Transverse colon (tissue), 4 donors: Measurements from ENCODE around the gene ZNF566. TPM values are rescaled to one million over a fixed set of nuclear protein-coding genes. Genes with fewer than 3 reads are reported as not detected.
A peak's percentile ranks its signal among the peaks of the same experiment; 100 is the strongest.
"Not testable (repeated sequence)": the region's sequence is repeated elsewhere in the genome, so short reads cannot be mapped to it uniquely, and the experiment has no call there.

ENCODE experiments used
- DNase-seq: peaks from one replicate; pipeline ENCODE4 v3.0.0-alpha.2; 2019
- H3K27ac ChIP-seq, 4 donors: fragments of 200-600 bp; sonication (generic); 2 replicates each; pipeline ENCODE4 v1.5.1; 2016 to 2018; ENCODE audit warnings: inconsistent platforms in 4 of 4
- H3K27me3 ChIP-seq: fragments of 200-600 bp; sonication (generic); 2 replicates; pipeline ENCODE4 v1.5.1; 2017; ENCODE audit warnings: inconsistent platforms
- H3K36me3 ChIP-seq, 4 donors: fragments of 200-600 bp; sonication (generic); 2 replicates each; pipeline ENCODE4 v1.5.1; 2017 to 2019; ENCODE audit warnings: inconsistent platforms in 4 of 4
- H3K4me1 ChIP-seq, 4 donors: fragments of 200-600 bp; sonication (generic); 2 replicates each; pipeline ENCODE4 v1.5.1; 2017 to 2020; ENCODE audit warnings: inconsistent platforms in 4 of 4
- H3K4me3 ChIP-seq, 4 donors: fragments of 200-600 bp; sonication (generic); 1 replicate in 1 of 4; 2 replicates in 3 of 4; pipeline versions ENCODE4 v1.5.1 to v1.6.1; 2017 to 2019; ENCODE audit warnings: inconsistent platforms in 4 of 4
- H3K9me3 ChIP-seq, 2 donors: fragments of 200-600 bp; sonication (generic); 2 replicates each; pipeline ENCODE4 v1.5.1; 2017 to 2019; ENCODE audit warnings: inconsistent platforms in 2 of 2
- EP300 ChIP-seq: sonication (generic); formaldehyde crosslinking; IDR thresholded peaks from one replicate; pipeline ENCODE4 v1.6.1; 2017; ENCODE audit warnings: antibody characterized with exemption, low read depth
- POLR2A ChIP-seq: fragments of 450-650 bp; IDR thresholded peaks from one replicate; pipeline ENCODE4 v1.6.1; 2016; ENCODE audit warnings: antibody characterized with exemption, mild to moderate bottlenecking, moderate library complexity
- POLR2AphosphoS5 ChIP-seq, 3 donors: sonication (generic); formaldehyde crosslinking; IDR thresholded peaks; one replicate each; pipeline ENCODE4 v1.6.1; 2016; ENCODE audit warnings: antibody characterized with exemption in 3 of 3
- WGBS, 2 donors: methylation state at CpG; one replicate each; pipeline ENCODE4 v1.1.5; 2018; ENCODE audit warnings: low coverage in 1 of 2; 5-methylcytosine and 5-hydroxymethylcytosine counted together
- in situ Hi-C, 4 donors: fragments of 200-750 bp; cut with MboI; loops; one replicate each; pipeline versions ENCODE4 v1.15.0 to v1.15.1; 2017; ENCODE audit warnings: low sequenced_read_pairs in 3 of 4, low pct_ligation_motif_present in 1 of 4, low pct_unique_long_range_greater_than_20kb in 1 of 4
- intact Hi-C: fragments of 100-400 bp; cut with DNase I; formaldehyde crosslinking; loops from one replicate; pipeline ENCODE4 v1.15.1; 2023; ENCODE audit warnings: low total_unique reads
- total RNA-seq, 4 donors: library from RNA; depleted of rRNA; stranded (reverse); fragments of >200 nt; gene quantifications; one replicate each; pipeline ENCODE4 v1.1.0, GENCODE V29; 2016
- TF ChIP-seq, protein P1 (sequence below), 5 experiments: fragments of 200-600 bp in 3 of 5; fragments of 450-650 bp in 2 of 5; sonication (generic) in 3 of 5; IDR thresholded peaks; 1 replicate in 2 of 5; 2 replicates in 3 of 5; pipeline ENCODE4 v1.5.1; 2016 to 2017; ENCODE audit warnings: antibody characterized with exemption in 5 of 5, inconsistent platforms in 3 of 5, mild to moderate bottlenecking in 2 of 5, moderate library complexity in 1 of 5

The ZNF566 gene
- total RNA-seq, 4 donors from 2014 or later: 1.9 to 15.1 (median 10.0) TPM

DNA sequence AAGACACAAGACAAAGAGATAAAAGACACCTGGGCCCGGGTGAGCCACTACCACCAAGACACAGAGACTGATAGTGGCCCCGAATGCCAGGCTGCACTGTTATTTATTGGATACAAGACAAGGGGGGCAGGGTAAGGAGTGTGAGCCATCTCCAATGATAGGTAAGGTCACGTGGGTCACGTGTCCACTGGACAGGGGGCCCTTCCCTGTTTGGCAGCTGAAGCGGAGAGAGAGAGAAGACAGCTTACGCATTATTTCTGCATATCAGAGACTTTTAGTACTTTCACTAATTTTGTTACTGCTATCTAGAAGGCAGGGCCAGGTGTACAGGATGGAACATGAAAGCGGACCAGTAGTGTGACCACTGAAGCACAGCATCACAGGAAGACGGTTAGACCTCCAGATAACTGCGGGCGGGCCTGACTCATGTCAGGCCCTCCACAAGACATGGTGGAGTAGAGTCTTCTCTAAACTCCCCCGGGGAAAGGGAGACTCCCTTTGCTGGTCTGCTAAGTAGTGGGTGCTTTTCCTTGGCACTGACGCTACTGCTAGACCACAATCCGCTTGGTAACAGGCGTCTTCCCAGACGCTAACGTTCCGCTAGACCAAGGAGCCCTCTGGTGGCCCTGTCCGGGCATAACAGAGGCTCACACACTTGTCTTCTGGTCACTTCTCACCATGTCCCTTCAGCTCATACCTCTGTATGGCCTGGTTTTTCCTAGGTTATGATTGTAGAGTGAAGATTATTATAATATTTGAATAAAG, 3.5 kb upstream of the ZNF566 start:
- H3K27me3 ChIP-seq, H3K36me3 ChIP-seq, H3K9me3 ChIP-seq, intact Hi-C loops, H3K27ac ChIP-seq, H3K4me3 ChIP-seq: not testable (repeated sequence)
- in situ Hi-C loops: loop anchor here in 1 of 4 donors (25.0 kb wide), 1 partner anchor 281 kb away; the partner anchor contains the start of genes ZNF146 and ZNF565
- TF ChIP-seq, protein P1, sequence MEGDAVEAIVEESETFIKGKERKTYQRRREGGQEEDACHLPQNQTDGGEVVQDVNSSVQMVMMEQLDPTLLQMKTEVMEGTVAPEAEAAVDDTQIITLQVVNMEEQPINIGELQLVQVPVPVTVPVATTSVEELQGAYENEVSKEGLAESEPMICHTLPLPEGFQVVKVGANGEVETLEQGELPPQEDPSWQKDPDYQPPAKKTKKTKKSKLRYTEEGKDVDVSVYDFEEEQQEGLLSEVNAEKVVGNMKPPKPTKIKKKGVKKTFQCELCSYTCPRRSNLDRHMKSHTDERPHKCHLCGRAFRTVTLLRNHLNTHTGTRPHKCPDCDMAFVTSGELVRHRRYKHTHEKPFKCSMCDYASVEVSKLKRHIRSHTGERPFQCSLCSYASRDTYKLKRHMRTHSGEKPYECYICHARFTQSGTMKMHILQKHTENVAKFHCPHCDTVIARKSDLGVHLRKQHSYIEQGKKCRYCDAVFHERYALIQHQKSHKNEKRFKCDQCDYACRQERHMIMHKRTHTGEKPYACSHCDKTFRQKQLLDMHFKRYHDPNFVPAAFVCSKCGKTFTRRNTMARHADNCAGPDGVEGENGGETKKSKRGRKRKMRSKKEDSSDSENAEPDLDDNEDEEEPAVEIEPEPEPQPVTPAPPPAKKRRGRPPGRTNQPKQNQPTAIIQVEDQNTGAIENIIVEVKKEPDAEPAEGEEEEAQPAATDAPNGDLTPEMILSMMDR (IDR thresholded peaks at IDR 0.05): peak in 4 of 5 experiments; percentile 25 to 38 (median 38)
- WGBS, 2 donors: 68 to 70% methylated on average over 11 to 18 of the region's 18 CpGs
- peaks cover 7 to 12% (median 12%) of the 10 kb centered on the region in 4 donors for H3K4me1 ChIP-seq
- DNase-seq: peak; percentile 42

DNA sequence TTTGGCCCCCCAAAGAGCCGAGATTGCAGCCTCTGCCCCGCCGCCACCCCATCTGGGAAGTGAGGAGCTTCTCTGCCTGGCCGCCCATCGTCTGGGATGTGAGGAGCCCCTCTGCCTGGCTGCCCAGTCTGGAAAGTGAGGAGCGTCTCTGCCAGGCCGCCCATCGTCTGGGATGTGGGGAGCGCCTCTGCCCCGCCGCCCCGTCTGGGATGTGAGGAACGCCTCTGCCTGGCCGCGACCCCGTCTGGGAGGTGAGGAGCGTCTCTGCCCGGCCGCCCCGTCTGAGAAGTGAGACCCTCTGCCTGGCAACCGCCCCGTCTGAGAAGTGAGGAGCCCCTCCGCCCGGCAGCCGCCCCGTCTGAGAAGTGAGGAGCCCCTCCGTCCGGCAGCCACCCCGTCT, 1.5 kb upstream of the ZNF566 start:
- H3K9me3 ChIP-seq, H3K27ac ChIP-seq, DNase-seq, intact Hi-C loops, H3K4me3 ChIP-seq, H3K36me3 ChIP-seq, H3K27me3 ChIP-seq: not testable (repeated sequence)
- H3K4me1 ChIP-seq: peaks cover 7 to 17% (median 12%) of the 10 kb centered on the region in 4 donors
- in situ Hi-C loops: loop anchor here in 1 of 4 donors (25.0 kb wide), 1 partner anchor 279 kb away; the partner anchor contains the start of genes ZNF146 and ZNF565
- 93% methylated on average over 23 of the region's 29 CpGs; no CpG with 5 or more reads in 1 of the 2 donors for WGBS, 2 donors

DNA sequence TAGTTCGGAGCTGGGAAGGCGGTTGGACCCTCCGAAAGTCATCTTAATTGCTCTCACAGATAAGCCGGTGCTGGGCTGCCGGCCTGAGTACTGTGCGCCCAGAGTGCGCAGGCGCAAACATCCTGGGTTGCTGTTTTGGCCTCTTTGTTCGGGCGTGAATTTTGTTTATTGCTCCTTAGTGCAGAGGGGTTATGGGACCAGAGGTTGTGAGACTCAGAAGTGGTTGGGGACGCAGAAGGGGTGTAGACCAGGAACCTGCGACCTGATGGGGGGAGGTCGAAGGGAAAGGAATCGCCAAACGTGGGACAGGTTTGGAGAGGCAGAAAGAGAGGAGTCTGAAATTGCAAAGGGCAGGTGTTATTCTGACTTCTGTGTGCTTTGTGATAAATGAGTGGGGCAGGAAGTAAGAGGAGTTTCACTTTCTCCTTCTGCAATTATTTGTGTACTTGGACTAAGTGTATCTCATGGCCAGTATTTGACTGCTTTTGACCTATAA, 607 bp upstream of the ZNF566 start:
- no peaks in the 10 kb centered on the region for H3K9me3 ChIP-seq
- intact Hi-C loops: no loop called here
- peak; percentile 83 for DNase-seq
- WGBS, 2 donors: 2 to 20% methylated on average over 2 to 15 of the region's 15 CpGs
- H3K4me3 ChIP-seq: peak overlapping the region; percentile 67 to 77 (median 74)
- TF ChIP-seq EP300: no peak
- TF ChIP-seq POLR2A: no peak
- no peak for TF ChIP-seq POLR2AphosphoS5 (IDR thresholded peaks at IDR 0.05)
- TF ChIP-seq, protein P1 (IDR thresholded peaks at IDR 0.05): no peak
- H3K27ac ChIP-seq: peak overlapping the region; percentile 95 to 96 (median 95)
- peaks cover 7 to 17% (median 12%) of the 10 kb centered on the region in 4 donors for H3K4me1 ChIP-seq
- H3K27me3 ChIP-seq: no peaks in the 10 kb centered on the region
- in situ Hi-C loops: loop anchor here in 1 of 4 donors (25.0 kb wide), 1 partner anchor 278 kb away; the partner anchor contains the start of genes ZNF146 and ZNF565
- H3K36me3 ChIP-seq: no peaks in the 10 kb centered on the region

DNA sequence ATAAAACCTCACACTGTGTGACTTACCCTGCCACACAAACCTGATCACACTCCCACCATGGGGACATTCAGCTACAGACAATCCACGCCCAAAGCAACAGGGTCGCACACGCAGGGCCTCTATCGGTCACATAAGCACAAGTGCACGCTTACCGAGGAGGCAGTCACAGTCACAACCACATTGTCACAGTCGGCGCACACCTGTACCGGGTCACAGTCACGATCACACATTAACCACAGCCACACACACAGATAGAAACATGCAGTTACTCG, 579 bp downstream of the ZNF566 start:
- Histone ChIP-seq H3K36me3 (no peaks in the 10 kb centered on the region), H3K27me3 (no peaks in the 10 kb centered on the region), H3K9me3 (peaks cover 0 to 4% of the 10 kb centered on the region in 2 donors), H3K4me3 (peak overlapping the region; percentile 67 to 77 (median 74)), H3K27ac (peak overlapping the region; percentile 95 to 96 (median 95)), H3K4me1 (peaks cover 7 to 17% (median 12%) of the 10 kb centered on the region in 4 donors)
- in situ Hi-C loops: loop anchor here in 1 of 4 donors (25.0 kb wide), 1 partner anchor 276 kb away; the partner anchor contains the start of genes ZNF146 and ZNF565
- intact Hi-C loops: no loop called here
- 1% methylated on average over 11 of the region's 11 CpGs; no CpG with 5 or more reads in 1 of the 2 donors for WGBS, 2 donors
- TF ChIP-seq POLR2AphosphoS5 (IDR thresholded peaks at IDR 0.05): no peak
- DNase-seq: no peak

DNA sequence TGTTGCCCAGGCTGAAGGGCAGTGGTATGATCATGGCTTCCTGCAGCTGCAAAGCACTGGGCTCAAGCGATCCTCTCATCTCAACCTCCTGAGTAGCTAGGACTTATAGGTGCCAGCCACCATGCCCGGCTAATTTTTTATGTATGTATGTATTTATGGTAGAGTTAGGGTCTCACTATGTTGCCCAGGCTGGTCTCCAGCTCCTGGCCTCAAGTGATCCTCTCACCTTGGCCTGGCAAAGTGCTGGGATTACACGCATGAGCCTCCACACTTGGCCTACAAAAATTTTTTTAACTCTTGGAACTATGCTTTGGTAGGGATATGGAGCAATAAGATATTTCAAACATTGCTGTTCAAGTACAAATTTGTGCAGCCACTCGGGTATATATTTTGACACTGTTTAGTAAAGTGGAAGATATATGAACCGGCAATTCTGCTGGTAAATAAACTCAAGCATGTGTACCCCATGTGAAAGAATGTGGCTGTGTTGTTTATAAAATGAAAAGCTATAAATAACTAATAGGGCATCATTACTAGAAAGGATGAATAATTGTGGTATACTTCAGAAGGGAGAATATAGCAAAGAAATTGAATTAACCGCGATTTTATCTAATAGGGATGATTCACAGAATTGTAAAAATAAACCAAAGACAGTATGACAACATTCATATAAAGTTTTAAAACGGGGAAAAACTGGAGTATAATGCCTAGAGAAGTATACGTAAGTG, 1.1 kb downstream of the ZNF566 start:
- no peaks in the 10 kb centered on the region for H3K36me3 ChIP-seq
- peaks cover 0 to 8% of the 10 kb centered on the region in 2 donors for H3K9me3 ChIP-seq
- TF ChIP-seq, protein P1 (IDR thresholded peaks at IDR 0.05): no peak
- TF ChIP-seq POLR2AphosphoS5 (IDR thresholded peaks at IDR 0.05) (no peak), POLR2A (no peak), EP300 (no peak)
- peak overlapping the region; percentile 95 to 96 (median 95) for H3K27ac ChIP-seq
- WGBS, 2 donors: 33 to 47% methylated on average over 7 to 9 of the region's 9 CpGs
- in situ Hi-C loops (loop anchor here in 1 of 4 donors (25.0 kb wide), 1 partner anchor 276 kb away; the partner anchor contains the start of genes ZNF146 and ZNF565), intact Hi-C loops (no loop called here)
- peak overlapping the region; percentile 67 to 77 (median 74) for H3K4me3 ChIP-seq
- H3K27me3 ChIP-seq: no peaks in the 10 kb centered on the region
- peaks cover 7 to 17% (median 12%) of the 10 kb centered on the region in 4 donors for H3K4me1 ChIP-seq
- DNase-seq: no peak
